Measurements from ENCODE around the gene TSTD1. TPM values are rescaled to one million over a fixed set of nuclear protein-coding genes. Genes with fewer than 3 reads are reported as not detected.
"Not testable (repeated sequence)": the region's sequence is repeated elsewhere in the genome, so short reads cannot be mapped to it uniquely, and the experiment has no call there.

Gene TSTD1
- total RNA-seq, 1 donor from 2014 or later, result 53.7 TPM

- H3K27ac Mint-ChIP-seq, result peak overlapping the region; percentile 100
- H3K9me3 Mint-ChIP-seq, result no peaks in the 10 kb centered on the region
- H3K4me1 Mint-ChIP-seq, result peaks cover 52% of the 10 kb centered on the region
- no peaks in the 10 kb centered on the region for H3K36me3 Mint-ChIP-seq
- no peak for TF ChIP-seq CTCF (IDR thresholded peaks at IDR 0.05; ENCODE audit: unreplicated experiment)
- peak overlapping the region; percentile 86 for H3K4me3 Mint-ChIP-seq
- DNase-seq (ENCODE audit: low spot score in 2 of 2, unreplicated experiment in 2 of 2), result no peak
- H3K27me3 Mint-ChIP-seq (ENCODE audit: low read depth), result peaks cover 8% of the 10 kb centered on the region
These were observed 20.2 kb downstream of the TSTD1 start for GRCh38 chr1:161018631-161018930.

DNA sequence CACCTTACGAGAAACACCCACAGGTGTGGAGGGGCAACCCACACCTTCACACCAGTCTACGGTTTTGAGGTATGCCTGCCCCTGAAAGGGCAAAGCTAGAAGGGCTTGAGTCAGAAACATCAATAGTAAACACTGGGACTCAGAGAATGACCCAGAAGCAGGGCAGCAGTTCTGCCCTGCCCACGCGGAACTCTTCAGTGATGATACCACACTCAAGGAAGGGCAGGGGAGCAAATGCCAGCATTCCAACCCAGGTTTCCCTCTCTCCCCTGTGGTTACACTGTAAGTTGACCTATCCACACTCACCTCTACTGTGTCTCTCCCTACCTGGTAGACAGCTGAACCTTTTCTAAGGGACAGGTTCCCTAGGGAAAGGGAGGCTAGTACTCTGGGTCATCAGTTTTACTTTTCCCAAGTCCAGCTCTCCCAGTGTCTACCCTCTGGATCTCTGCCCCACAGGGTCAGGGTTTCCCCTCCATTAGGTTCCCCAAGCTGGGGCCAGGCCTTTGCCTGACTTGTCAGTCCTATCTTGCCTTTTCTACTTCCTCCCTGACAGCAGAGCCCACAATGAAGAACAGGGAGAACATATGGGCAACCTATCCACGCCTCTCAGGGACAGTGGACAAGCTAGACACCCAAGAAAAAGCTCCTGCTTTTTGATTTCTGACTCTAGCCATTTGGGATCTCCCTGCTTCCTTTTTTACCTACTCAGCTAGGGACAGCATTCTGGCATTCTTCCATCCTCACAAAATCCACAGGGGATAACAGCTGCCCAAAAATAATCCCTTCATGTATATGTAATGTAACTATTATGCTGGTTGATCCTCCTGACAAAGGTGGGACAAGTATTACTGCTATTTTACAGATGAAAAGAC, 20.8 kb downstream of the TSTD1 start:
- TF ChIP-seq CTCF (IDR thresholded peaks at IDR 0.05; ENCODE audit: unreplicated experiment), result no peak
- no peaks in the 10 kb centered on the region for H3K36me3 Mint-ChIP-seq
- H3K9me3 Mint-ChIP-seq, result no peaks in the 10 kb centered on the region
- H3K27me3 Mint-ChIP-seq (ENCODE audit: low read depth), result peaks cover 8% of the 10 kb centered on the region
- H3K27ac Mint-ChIP-seq, result peak overlapping the region; percentile 100
- H3K4me1 Mint-ChIP-seq, result peaks cover 58% of the 10 kb centered on the region
- DNase-seq (ENCODE audit: low spot score in 2 of 2, unreplicated experiment in 2 of 2), result no peak
- H3K4me3 Mint-ChIP-seq, result peak overlapping the region; percentile 86

DNA sequence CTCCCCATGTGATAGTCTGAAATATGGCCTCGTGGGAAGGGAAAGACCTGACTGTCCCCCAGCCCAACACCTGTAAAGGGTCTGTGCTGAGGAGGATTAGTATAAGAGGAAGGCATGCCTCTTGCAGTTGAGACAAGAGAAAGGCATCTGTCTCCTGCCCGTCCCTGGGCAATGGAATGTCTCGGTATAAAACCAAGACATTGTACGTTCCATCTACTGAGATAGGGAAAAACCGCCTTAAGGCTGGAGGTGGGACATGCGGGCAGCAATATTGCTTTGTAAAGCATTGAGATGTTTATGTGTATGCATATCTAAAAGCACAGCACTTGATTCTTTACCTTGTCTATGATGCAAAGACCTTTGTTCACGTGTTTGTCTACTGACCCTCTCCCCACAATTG, 21.6 kb downstream of the TSTD1 start:
- Mint-ChIP-seq H3K27ac (peak overlapping the region; percentile 100), H3K4me1 (peaks cover 61% of the 10 kb centered on the region)
- not testable (repeated sequence) for H3K27me3 Mint-ChIP-seq (ENCODE audit: low read depth); H3K4me3 Mint-ChIP-seq; H3K9me3 Mint-ChIP-seq; H3K36me3 Mint-ChIP-seq; DNase-seq (ENCODE audit: low spot score in 2 of 2, unreplicated experiment in 2 of 2)

- peak overlapping the region; percentile 100 for H3K27ac Mint-ChIP-seq
- not testable (repeated sequence) for H3K27me3 Mint-ChIP-seq (ENCODE audit: low read depth); H3K36me3 Mint-ChIP-seq; H3K4me3 Mint-ChIP-seq; H3K9me3 Mint-ChIP-seq; DNase-seq (ENCODE audit: low spot score in 2 of 2, unreplicated experiment in 2 of 2)
- peaks cover 64% of the 10 kb centered on the region for H3K4me1 Mint-ChIP-seq
These were observed 22.1 kb downstream of the TSTD1 start for GRCh38 chr1:161016683-161017082.

- peaks cover 57% of the 10 kb centered on the region for H3K4me1 Mint-ChIP-seq
- H3K36me3 Mint-ChIP-seq, result peaks cover 2% of the 10 kb centered on the region
- H3K9me3 Mint-ChIP-seq, result no peaks in the 10 kb centered on the region
- peak in 1 of 2 experiments; percentile 62 for DNase-seq (ENCODE audit: low spot score in 2 of 2, unreplicated experiment in 2 of 2)
- TF ChIP-seq CTCF (IDR thresholded peaks at IDR 0.05; ENCODE audit: unreplicated experiment), result no peak
- peak overlapping the region; percentile 51 for H3K4me3 Mint-ChIP-seq
- peak overlapping the region; percentile 97 for H3K27ac Mint-ChIP-seq
- H3K27me3 Mint-ChIP-seq (ENCODE audit: low read depth), result no peaks in the 10 kb centered on the region
These were observed 25.1 kb downstream of the TSTD1 start for GRCh38 chr1:161013488-161014230.

GRCh38 chr1:161013131-161013487, 25.7 kb downstream of the TSTD1 start:
- Mint-ChIP-seq H3K36me3 (peaks cover 2% of the 10 kb centered on the region), H3K27ac (peak overlapping the region; percentile 97), H3K4me3 (peak overlapping the region; percentile 51), H3K9me3 (no peaks in the 10 kb centered on the region), H3K27me3 (ENCODE audit: low read depth) (no peaks in the 10 kb centered on the region), H3K4me1 (peaks cover 52% of the 10 kb centered on the region)
- TF ChIP-seq CTCF (IDR thresholded peaks at IDR 0.05; ENCODE audit: unreplicated experiment), result no peak
- no peak for DNase-seq (ENCODE audit: low spot score in 2 of 2, unreplicated experiment in 2 of 2)
